HG03442 (cell line): ENCODE measurements around the gene PEAK1.

Source experiments
- ATAC-seq: cut with Tn5 transposase; IDR thresholded peaks from one replicate; pipeline ENCODE4 v1.9.1; 2021; ENCODE audit warnings: mild to moderate bottlenecking, moderate library complexity; ENCODE audit not compliant: unreplicated experiment

PEAK1 gene

GRCh38 chr15:77099741-77100463 is 320.0 kb downstream of the PEAK1 start:
- ATAC-seq: no peak

- no peak for ATAC-seq
Observed at GRCh38 chr15:77098572-77098971, 321.3 kb downstream of the PEAK1 start.

- ATAC-seq: no peak
Observed at GRCh38 chr15:77097921-77098320, 322.0 kb downstream of the PEAK1 start.

- ATAC-seq: no peak
Observed at GRCh38 chr15:77097248-77097721, 322.6 kb downstream of the PEAK1 start.

GRCh38 chr15:77096541-77096940 is 323.4 kb downstream of the PEAK1 start:
- ATAC-seq: no peak

- no peak for ATAC-seq
Observed at GRCh38 chr15:77096138-77096537, 323.8 kb downstream of the PEAK1 start.

- no peak for ATAC-seq
Observed at GRCh38 chr15:77094397-77095030, 325.4 kb downstream of the PEAK1 start.

GRCh38 chr15:77093436-77093835 is 326.5 kb downstream of the PEAK1 start:
- no peak for ATAC-seq

GRCh38 chr15:77091097-77091496 is 328.8 kb downstream of the PEAK1 start:
- no peak for ATAC-seq

- ATAC-seq: no peak
Observed at GRCh38 chr15:77087213-77087612, 332.7 kb downstream of the PEAK1 start.

GRCh38 chr15:77085297-77085696 is 334.6 kb downstream of the PEAK1 start:
- ATAC-seq: no peak

- no peak for ATAC-seq
Observed at GRCh38 chr15:77084436-77084835, 335.5 kb downstream of the PEAK1 start.

- ATAC-seq: peak; percentile 60
Observed at GRCh38 chr15:77083381-77084160, 336.3 kb downstream of the PEAK1 start.

GRCh38 chr15:77081971-77082370 is 337.9 kb downstream of the PEAK1 start:
- no peak for ATAC-seq

GRCh38 chr15:77076323-77076915 is 343.5 kb downstream of the PEAK1 start:
- ATAC-seq: no peak

GRCh38 chr15:77075528-77075927 is 344.4 kb downstream of the PEAK1 start:
- ATAC-seq: no peak

- ATAC-seq: no peak
Observed at GRCh38 chr15:77074350-77074749, 345.6 kb downstream of the PEAK1 start.

GRCh38 chr15:77071305-77072223 is 348.3 kb downstream of the PEAK1 start:
- no peak for ATAC-seq

GRCh38 chr15:77070495-77071304 is 349.2 kb downstream of the PEAK1 start, which contains the start of gene TSPAN3:
Gene TSPAN3 (minus strand): TSS chr15:77071109. CDS start chr15:77070954, 155 bp downstream.
- ATAC-seq: peak; percentile 87
